ENCODE measurements around the gene SERINC1. TPM values are rescaled to one million over a fixed set of nuclear protein-coding genes. Genes with fewer than 3 reads are reported as not detected.

SERINC1 gene
- total and polyA plus RNA-seq, 8 donors = 30.1 to 328 (median 61.5) TPM

DNA sequence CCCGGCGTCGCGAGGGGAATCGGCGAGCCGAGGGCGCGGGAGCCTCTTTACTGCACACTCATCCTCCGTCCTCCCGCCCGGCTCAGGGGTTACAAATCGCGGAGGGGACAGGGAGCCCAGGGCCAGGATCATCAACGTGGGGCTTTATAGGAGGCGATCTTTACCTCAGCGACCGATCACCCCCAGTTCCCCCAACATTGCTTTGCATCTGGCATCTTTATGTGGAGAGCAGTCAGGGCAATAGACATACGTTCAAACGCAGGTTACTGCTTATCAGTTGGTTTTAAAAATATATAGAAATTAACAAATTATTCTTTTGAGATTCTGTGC lies 71.5 kb downstream of the SERINC1 start:
- peaks cover 12 to 43% (median 21%) of the 10 kb centered on the region in 4 donors for H3K4me1 ChIP-seq
- H3K9me3 ChIP-seq = no peaks in the 10 kb centered on the region
- no peak for DNase-seq
- TF ChIP-seq EP300 (IDR thresholded peaks at IDR 0.05) (no peak), POLR2A (IDR thresholded peaks at IDR 0.05) (no peak), POLR2AphosphoS5 (IDR thresholded peaks at IDR 0.05) (no peak)
- TF ChIP-seq, protein P1, sequence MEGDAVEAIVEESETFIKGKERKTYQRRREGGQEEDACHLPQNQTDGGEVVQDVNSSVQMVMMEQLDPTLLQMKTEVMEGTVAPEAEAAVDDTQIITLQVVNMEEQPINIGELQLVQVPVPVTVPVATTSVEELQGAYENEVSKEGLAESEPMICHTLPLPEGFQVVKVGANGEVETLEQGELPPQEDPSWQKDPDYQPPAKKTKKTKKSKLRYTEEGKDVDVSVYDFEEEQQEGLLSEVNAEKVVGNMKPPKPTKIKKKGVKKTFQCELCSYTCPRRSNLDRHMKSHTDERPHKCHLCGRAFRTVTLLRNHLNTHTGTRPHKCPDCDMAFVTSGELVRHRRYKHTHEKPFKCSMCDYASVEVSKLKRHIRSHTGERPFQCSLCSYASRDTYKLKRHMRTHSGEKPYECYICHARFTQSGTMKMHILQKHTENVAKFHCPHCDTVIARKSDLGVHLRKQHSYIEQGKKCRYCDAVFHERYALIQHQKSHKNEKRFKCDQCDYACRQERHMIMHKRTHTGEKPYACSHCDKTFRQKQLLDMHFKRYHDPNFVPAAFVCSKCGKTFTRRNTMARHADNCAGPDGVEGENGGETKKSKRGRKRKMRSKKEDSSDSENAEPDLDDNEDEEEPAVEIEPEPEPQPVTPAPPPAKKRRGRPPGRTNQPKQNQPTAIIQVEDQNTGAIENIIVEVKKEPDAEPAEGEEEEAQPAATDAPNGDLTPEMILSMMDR (IDR thresholded peaks at IDR 0.05) = no peak
- no peaks in the 10 kb centered on the region for H3K27me3 ChIP-seq
- WGBS, 5 donors = 0 to 3% (median 0%) methylated on average over 6 to 20 of the region's 20 CpGs
- peak overlapping the region; percentile 84 to 93 (median 90) for H3K27ac ChIP-seq
- peak overlapping the region; percentile 81 to 98 (median 93) for H3K4me3 ChIP-seq
- intact Hi-C loops (cut with DNase I; ENCODE audit: low total_unique reads) = no loop called here
- no peaks in the 10 kb centered on the region for H3K36me3 ChIP-seq

DNA sequence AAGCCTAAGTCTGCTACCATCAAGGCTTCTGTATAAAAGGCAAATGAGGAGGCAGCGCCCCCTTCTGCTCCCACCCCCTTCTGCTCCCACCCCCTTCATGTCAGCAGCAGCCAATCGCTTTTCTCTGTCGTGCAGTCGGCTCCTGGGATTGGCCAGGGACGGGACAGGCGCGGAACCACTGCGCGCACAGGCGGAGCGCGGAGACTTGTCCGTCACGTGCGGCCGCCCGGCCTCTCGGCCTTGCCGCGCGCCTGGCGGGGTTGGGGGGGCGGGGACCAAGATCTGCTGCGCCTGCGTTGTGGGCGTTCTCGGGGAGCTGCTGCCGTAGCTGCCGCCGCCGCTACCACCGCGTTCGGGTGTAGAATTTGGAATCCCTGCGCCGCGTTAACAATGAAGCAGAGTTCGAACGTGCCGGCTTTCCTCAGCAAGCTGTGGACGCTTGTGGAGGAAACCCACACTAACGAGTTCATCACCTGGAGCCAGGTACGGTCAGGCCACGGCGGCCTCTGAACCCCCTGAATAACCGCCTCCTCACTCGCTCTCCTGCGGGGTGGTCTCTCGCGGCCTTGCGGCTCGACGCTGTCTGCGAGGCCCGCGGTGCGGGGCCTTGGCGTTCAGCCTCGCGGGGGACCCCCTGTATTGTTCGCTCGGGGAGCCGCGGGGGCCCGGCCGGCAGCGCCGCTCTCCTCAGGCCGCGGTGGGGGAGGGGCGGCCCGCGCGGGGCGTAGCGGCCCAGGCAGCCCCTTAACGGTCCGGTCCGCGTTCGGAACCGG lies 72.1 kb downstream of the SERINC1 start, which contains the start of gene HSF2:
TSS of gene HSF2 (plus strand) at position 305 of the 773 bp plus-strand sequence. CDS start at position 391, 86 bp downstream.
- peak; percentile 96 to 99 for DNase-seq
- Histone ChIP-seq H3K9me3 (no peaks in the 10 kb centered on the region), H3K27me3 (no peaks in the 10 kb centered on the region), H3K4me1 (peaks cover 12 to 38% (median 21%) of the 10 kb centered on the region in 4 donors), H3K36me3 (no peaks in the 10 kb centered on the region), H3K27ac (peak within 1 kb of the TSS; percentile 84 to 93 (median 90)), H3K4me3 (peak within 1 kb of the TSS; percentile 81 to 98 (median 93))
- WGBS, 5 donors = 0 to 1% (median 1%) methylated on average over 29 to 82 of the region's 82 CpGs
- intact Hi-C loops (cut with DNase I; ENCODE audit: low total_unique reads) = loop anchor here (10.0 kb wide), 1 partner anchor 75 kb away; the partner anchor contains the start of gene SERINC1
- TF ChIP-seq POLR2AphosphoS5 (IDR thresholded peaks at IDR 0.05) (peak; percentile 19 to 58 (median 45)), POLR2A (IDR thresholded peaks at IDR 0.05) (no peak), EP300 (IDR thresholded peaks at IDR 0.05) (no peak)
- TF ChIP-seq, protein P1 (IDR thresholded peaks at IDR 0.05) = peak in 3 of 7 experiments; percentile 21 to 51 (median 23)

GRCh38 chr6:122399055-122399347 lies 72.6 kb downstream of the SERINC1 start:
- peaks cover 12 to 33% (median 21%) of the 10 kb centered on the region in 4 donors for H3K4me1 ChIP-seq
- DNase-seq = no peak
- H3K27me3 ChIP-seq = no peaks in the 10 kb centered on the region
- WGBS, 5 donors = 0% methylated on average over 2 of the region's 2 CpGs
- TF ChIP-seq POLR2AphosphoS5 (IDR thresholded peaks at IDR 0.05) = no peak
- no peak for TF ChIP-seq EP300 (IDR thresholded peaks at IDR 0.05)
- TF ChIP-seq, protein P1 (IDR thresholded peaks at IDR 0.05) = no peak
- TF ChIP-seq POLR2A (IDR thresholded peaks at IDR 0.05) = no peak
- no peaks in the 10 kb centered on the region for H3K9me3 ChIP-seq
- no peaks in the 10 kb centered on the region for H3K36me3 ChIP-seq
- peak overlapping the region; percentile 71 to 93 (median 84) for H3K27ac ChIP-seq
- intact Hi-C loops (cut with DNase I; ENCODE audit: low total_unique reads) = loop anchor here (10.0 kb wide), 1 partner anchor 76 kb away; the partner anchor contains the start of gene SERINC1
- peak overlapping the region; percentile 81 to 98 (median 93) for H3K4me3 ChIP-seq

GRCh38 chr6:122394016-122394415 lies 77.6 kb downstream of the SERINC1 start:
- Histone ChIP-seq H3K36me3 (no peaks in the 10 kb centered on the region), H3K4me1 (peaks cover 0 to 12% (median 4%) of the 10 kb centered on the region in 4 donors), H3K27me3 (no peaks in the 10 kb centered on the region), H3K27ac (no peak overlapping the region), H3K4me3 (no peak overlapping the region), H3K9me3 (no peaks in the 10 kb centered on the region)
- TF ChIP-seq POLR2AphosphoS5 (IDR thresholded peaks at IDR 0.05) (no peak), POLR2A (IDR thresholded peaks at IDR 0.05) (no peak)
- TF ChIP-seq, protein P1 (IDR thresholded peaks at IDR 0.05) = no peak
- WGBS, 5 donors = 75 to 85% (median 80%) methylated on average over 5 of the region's 5 CpGs
- intact Hi-C loops (cut with DNase I; ENCODE audit: low total_unique reads) = loop anchor here (10.0 kb wide), 1 partner anchor 81 kb away; the partner anchor contains the start of gene SERINC1
- no peak for DNase-seq
